Activated CD8-positive, alpha-beta memory T cell treated with anti-CD3 and anti-CD28 coated beads, Interleukin-2, amount 50 U/mL, for 48 hours (primary cell): Measurements from ENCODE around the gene NUP93.
A peak's percentile ranks its signal among the peaks of the same experiment; 100 is the strongest.

ENCODE experiments used
- DNase-seq: peaks from one replicate; pipeline ENCODE4 v3.0.0-alpha.2; 2020

Gene NUP93

GRCh38 chr16:56729735-56730662 is at the start of gene NUP93:
Gene NUP93, plus strand, starts transcription at chr16:56730129. Its CDS starts 18,119 bp downstream, at chr16:56748248.
- peak; percentile 93 for DNase-seq

GRCh38 chr16:56681939-56682702 is 47.8 kb upstream of the NUP93 start, which contains the start of gene MT1X:
Gene MT1X, plus strand, starts transcription at chr16:56682470. Its CDS starts 71 bp downstream, at chr16:56682541.
- DNase-seq = peak; percentile 95

GRCh38 chr16:56682703-56683397 is 47.1 kb upstream of the NUP93 start:
- DNase-seq = peak; percentile 66

- DNase-seq = no peak
Measured at GRCh38 chr16:56683424-56684172, 46.3 kb upstream of the NUP93 start.

- no peak for DNase-seq
Measured at GRCh38 chr16:56684256-56684925, 45.5 kb upstream of the NUP93 start.

GRCh38 chr16:56684926-56685590 is 44.9 kb upstream of the NUP93 start:
- no peak for DNase-seq

GRCh38 chr16:56686758-56687157 is 43.2 kb upstream of the NUP93 start:
- no peak for DNase-seq

GRCh38 chr16:56688762-56689161 is 41.2 kb upstream of the NUP93 start:
- DNase-seq = no peak

GRCh38 chr16:56689171-56689570 is 40.8 kb upstream of the NUP93 start:
- no peak for DNase-seq

GRCh38 chr16:56690420-56691122 is 39.4 kb upstream of the NUP93 start:
- DNase-seq = no peak

GRCh38 chr16:56691885-56692284 is 38.0 kb upstream of the NUP93 start:
- no peak for DNase-seq

- DNase-seq = no peak
Measured at GRCh38 chr16:56695246-56695645, 34.7 kb upstream of the NUP93 start.

- DNase-seq = no peak
Measured at GRCh38 chr16:56697456-56698155, 32.3 kb upstream of the NUP93 start.

- no peak for DNase-seq
Measured at GRCh38 chr16:56700195-56700594, 29.7 kb upstream of the NUP93 start.

- DNase-seq = peak; percentile 17
Measured at GRCh38 chr16:56700631-56701030, 29.3 kb upstream of the NUP93 start.

GRCh38 chr16:56701534-56701933 is 28.4 kb upstream of the NUP93 start:
- peak; percentile 38 for DNase-seq

GRCh38 chr16:56702836-56703235 is 27.1 kb upstream of the NUP93 start:
- DNase-seq = peak; percentile 45

- peak; percentile 58 for DNase-seq
Measured at GRCh38 chr16:56708525-56709442, 21.1 kb upstream of the NUP93 start.
